GM23248 (cell line): ENCODE measurements around the gene COL21A1. TPM values are rescaled to one million over a fixed set of nuclear protein-coding genes. Genes with fewer than 3 reads are reported as not detected.
"Not testable (repeated sequence)": the region's sequence is repeated elsewhere in the genome, so short reads cannot be mapped to it uniquely, and the experiment has no call there.

Experiments
- DNase-seq: peaks from one replicate; pipeline ENCODE4 v3.0.0-alpha.2; 2015
- H2AFZ ChIP-seq: fragments of 200-600 bp; sonication (generic); 2 replicates; pipeline ENCODE4 v1.6.1; 2016; ENCODE audit warnings: antibody characterized with exemption
- H3F3A ChIP-seq: fragments of 200-600 bp; sonication (generic); 2 replicates; pipeline ENCODE4 v1.6.1; 2016; ENCODE audit warnings: mild to moderate bottlenecking, antibody characterized with exemption, mixed run types; ENCODE audit not compliant: insufficient read depth
- H3K27ac ChIP-seq: fragments of 200-600 bp; sonication (generic); 2 replicates; pipeline ENCODE4 v1.5.1; 2016; ENCODE audit warnings: mild to moderate bottlenecking
- H3K27me3 ChIP-seq: fragments of 200-600 bp; sonication (generic); replicated peaks from 2 replicates; pipeline ENCODE4 v1.6.1; 2016; ENCODE audit warnings: mild to moderate bottlenecking; ENCODE audit not compliant: insufficient read depth
- H3K36me3 ChIP-seq: fragments of 200-600 bp; sonication (generic); 2 replicates; pipeline ENCODE4 v1.6.1; 2016; ENCODE audit warnings: low read depth, mild to moderate bottlenecking
- H3K4me1 ChIP-seq: fragments of 200-600 bp; sonication (generic); 2 replicates; pipeline ENCODE4 v1.6.1; 2016; ENCODE audit warnings: mild to moderate bottlenecking; ENCODE audit not compliant: insufficient read depth
- H3K4me2 ChIP-seq: fragments of 200-600 bp; sonication (generic); one replicate; pipeline ENCODE4 v1.6.1; 2016; ENCODE audit warnings: mild to moderate bottlenecking; ENCODE audit not compliant: unreplicated experiment
- H3K4me3 ChIP-seq: fragments of 200-600 bp; sonication (generic); 2 replicates; pipeline ENCODE4 v1.5.1; 2016; ENCODE audit warnings: mild to moderate bottlenecking
- H3K79me2 ChIP-seq: fragments of 200-600 bp; sonication (generic); 2 replicates; pipeline ENCODE4 v1.6.1; 2016; ENCODE audit warnings: mild to moderate bottlenecking; ENCODE audit not compliant: insufficient read depth
- H3K9ac ChIP-seq: fragments of 200-600 bp; sonication (generic); 2 replicates; pipeline ENCODE4 v1.6.1; 2016; ENCODE audit warnings: mild to moderate bottlenecking
- H3K9me2 ChIP-seq: fragments of 200-600 bp; sonication (generic); 2 replicates; pipeline ENCODE4 v1.6.1; 2016; ENCODE audit warnings: mixed run types, mild to moderate bottlenecking, moderate library complexity; ENCODE audit not compliant: insufficient read depth
- H3K9me3 ChIP-seq: fragments of 200-600 bp; sonication (generic); one replicate; pipeline ENCODE4 v1.6.1; 2017; ENCODE audit warnings: low read depth
- H4K20me1 ChIP-seq: fragments of 200-600 bp; sonication (generic); 2 replicates; pipeline ENCODE4 v1.6.0; 2016; ENCODE audit not compliant: insufficient read depth
- EZH2 ChIP-seq: fragments of 200-600 bp; sonication (generic); IDR thresholded peaks from 2 replicates; pipeline ENCODE4 v1.6.1; 2018; ENCODE audit warnings: antibody characterized with exemption, mild to moderate bottlenecking; ENCODE audit not compliant: insufficient read depth, poor library complexity, severe bottlenecking
- EZH2phosphoT487 ChIP-seq: fragments of 200-600 bp; sonication (generic); IDR thresholded peaks from 2 replicates; pipeline ENCODE4 v1.6.1; 2018; ENCODE audit warnings: antibody characterized with exemption, moderate library complexity, mild to moderate bottlenecking, low read depth; ENCODE audit not compliant: insufficient read depth
- WGBS, 2 experiments: methylation state at CpG; one replicate each; pipeline ENCODE4 v1.1.6; 2015 to 2017; ENCODE audit warnings: low lambda C conversion rate in 2 of 2, low coverage in 1 of 2; ENCODE audit errors: missing lambda C conversion rate in 2 of 2; 5-methylcytosine and 5-hydroxymethylcytosine counted together
- in situ Hi-C: fragments of 300-500 bp; cut with MboI; formaldehyde crosslinking; loops from 2 replicates; pipeline ENCODE4 v1.15.0; 2020
- polyA plus RNA-seq: library from polyadenylated mRNA; unstranded; fragments of >200 nt; fragmentation: Nextera tagmentation; extraction: Ambion mirVana; gene quantifications from 2 replicates; pipeline ENCODE4 v1.2.1, GENCODE V29; 2016
- total RNA-seq: library from RNA; depleted of rRNA; stranded (reverse); fragments of >200 nt; shearing (Covaris generic); gene quantifications from 2 replicates; pipeline ENCODE4 v1.2.3, GENCODE V29; 2014

COL21A1 gene
- total and polyA plus RNA-seq, 2 experiments from 2014 or later, result 0.11 TPM; not detected in 1

DNA sequence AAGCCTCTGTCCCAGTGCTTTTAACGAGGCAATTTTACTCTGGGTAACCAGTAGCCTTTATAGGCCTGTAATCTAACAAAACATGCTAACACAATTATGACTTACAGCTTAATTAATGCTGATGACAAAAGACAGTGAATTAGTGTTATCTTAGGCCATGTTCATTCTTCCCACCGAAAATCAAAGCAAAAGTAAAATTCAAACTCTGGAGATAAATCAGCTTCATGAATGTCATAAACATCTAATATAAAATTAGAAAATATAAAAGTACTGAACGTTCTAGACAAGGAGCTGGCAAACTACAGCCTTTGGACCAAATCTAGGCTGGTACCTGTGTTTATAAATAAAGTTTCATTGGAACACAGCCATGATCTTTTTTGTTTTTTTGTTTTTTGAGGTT lies 18.6 kb upstream of the COL21A1 start:
- no peaks in the 10 kb centered on the region for H3K9me3 ChIP-seq
- H3F3A ChIP-seq, result no peaks in the 10 kb centered on the region
- no peak overlapping the region for H3K27ac ChIP-seq
- no peak overlapping the region for H3K4me3 ChIP-seq
- no peaks in the 10 kb centered on the region for H3K79me2 ChIP-seq
- H4K20me1 ChIP-seq, result no peaks in the 10 kb centered on the region
- WGBS, 2 experiments, result 23 to 26% methylated on average over 3 of the region's 3 CpGs
- no peak for TF ChIP-seq EZH2phosphoT487
- no peak for TF ChIP-seq EZH2
- no peak overlapping the region for H2AFZ ChIP-seq
- DNase-seq, result no peak
- no peaks in the 10 kb centered on the region for H3K36me3 ChIP-seq
- H3K4me2 ChIP-seq, result no peak overlapping the region
- H3K4me1 ChIP-seq, result no peaks in the 10 kb centered on the region
- peaks cover 5% of the 10 kb centered on the region; the same call in 1 of the 2 replicates for H3K27me3 ChIP-seq
- in situ Hi-C loops, result no loop called here
- H3K9me2 ChIP-seq, result no peaks in the 10 kb centered on the region
- no peak overlapping the region for H3K9ac ChIP-seq

DNA sequence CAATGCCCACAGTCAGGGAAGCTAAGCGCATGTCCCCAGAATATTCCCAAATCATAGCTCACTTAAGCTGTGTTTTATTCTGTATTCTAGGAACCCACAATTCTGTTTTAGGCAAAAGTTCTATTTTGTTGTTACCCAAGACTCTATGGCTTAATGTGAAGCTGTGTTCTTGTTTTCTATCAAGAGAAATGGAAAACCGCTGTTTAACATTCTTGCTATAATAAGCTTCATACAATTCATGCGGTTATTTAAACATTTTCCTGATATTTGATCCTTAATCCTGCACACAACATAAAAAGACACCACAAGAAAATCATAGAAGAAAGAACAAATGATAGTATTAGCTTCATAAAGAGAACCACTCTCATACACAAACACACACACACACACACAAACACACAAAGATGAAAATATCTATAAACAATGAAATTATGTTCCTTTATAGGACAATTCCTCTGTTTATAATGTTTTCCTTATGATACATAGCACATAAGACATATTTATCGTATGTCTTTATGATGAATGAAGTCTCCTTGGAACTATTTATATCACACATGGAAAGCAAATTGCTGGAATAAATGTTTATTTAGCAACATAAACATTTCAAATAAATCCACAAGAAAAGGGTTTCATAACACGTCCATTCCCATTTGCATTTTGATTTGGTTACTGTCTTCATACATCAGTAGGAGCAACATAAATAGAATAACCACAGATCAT lies 16.4 kb upstream of the COL21A1 start:
- Histone ChIP-seq H3K27ac (no peak overlapping the region), H3K4me2 (no peak overlapping the region), H3K79me2 (no peaks in the 10 kb centered on the region), H3K9ac (no peak overlapping the region), H3F3A (no peaks in the 10 kb centered on the region), H3K27me3 (peaks cover 5% of the 10 kb centered on the region; the same call in 1 of the 2 replicates), H4K20me1 (no peaks in the 10 kb centered on the region), H2AFZ (no peak overlapping the region), H3K9me2 (no peaks in the 10 kb centered on the region), H3K4me3 (no peak overlapping the region), H3K36me3 (no peaks in the 10 kb centered on the region), H3K4me1 (no peaks in the 10 kb centered on the region), H3K9me3 (no peaks in the 10 kb centered on the region)
- WGBS, 2 experiments, result 39 to 45% methylated on average over 5 of the region's 5 CpGs
- no peak for TF ChIP-seq EZH2
- no peak for TF ChIP-seq EZH2phosphoT487
- no peak for DNase-seq
- in situ Hi-C loops, result no loop called here

DNA sequence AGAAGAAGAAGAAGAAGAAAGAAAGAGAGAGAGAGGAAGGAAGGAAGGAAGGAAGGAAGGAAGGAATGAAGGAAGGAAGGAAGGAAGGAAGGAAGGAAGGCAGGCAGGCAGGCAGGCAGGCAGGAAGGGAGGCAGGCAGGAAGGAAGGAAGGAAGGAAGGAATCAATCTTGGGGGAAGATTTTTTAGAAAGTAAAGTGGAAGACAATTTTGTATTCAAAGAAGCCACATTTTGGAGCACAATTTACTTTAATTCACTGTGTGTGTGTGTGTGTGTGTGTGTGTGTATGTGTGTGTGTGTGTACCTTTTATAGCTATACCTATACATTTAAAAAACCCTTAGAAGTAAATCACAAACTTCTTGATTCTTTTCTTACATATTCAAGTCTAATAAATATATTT lies 13.2 kb upstream of the COL21A1 start:
- H3K27me3 ChIP-seq, DNase-seq, H3K36me3 ChIP-seq, H4K20me1 ChIP-seq, H3K4me1 ChIP-seq, H3K27ac ChIP-seq, H3F3A ChIP-seq, H2AFZ ChIP-seq, in situ Hi-C loops, H3K4me3 ChIP-seq, H3K4me2 ChIP-seq, H3K9ac ChIP-seq, H3K9me3 ChIP-seq, H3K9me2 ChIP-seq, H3K79me2 ChIP-seq: not testable (repeated sequence)

DNA sequence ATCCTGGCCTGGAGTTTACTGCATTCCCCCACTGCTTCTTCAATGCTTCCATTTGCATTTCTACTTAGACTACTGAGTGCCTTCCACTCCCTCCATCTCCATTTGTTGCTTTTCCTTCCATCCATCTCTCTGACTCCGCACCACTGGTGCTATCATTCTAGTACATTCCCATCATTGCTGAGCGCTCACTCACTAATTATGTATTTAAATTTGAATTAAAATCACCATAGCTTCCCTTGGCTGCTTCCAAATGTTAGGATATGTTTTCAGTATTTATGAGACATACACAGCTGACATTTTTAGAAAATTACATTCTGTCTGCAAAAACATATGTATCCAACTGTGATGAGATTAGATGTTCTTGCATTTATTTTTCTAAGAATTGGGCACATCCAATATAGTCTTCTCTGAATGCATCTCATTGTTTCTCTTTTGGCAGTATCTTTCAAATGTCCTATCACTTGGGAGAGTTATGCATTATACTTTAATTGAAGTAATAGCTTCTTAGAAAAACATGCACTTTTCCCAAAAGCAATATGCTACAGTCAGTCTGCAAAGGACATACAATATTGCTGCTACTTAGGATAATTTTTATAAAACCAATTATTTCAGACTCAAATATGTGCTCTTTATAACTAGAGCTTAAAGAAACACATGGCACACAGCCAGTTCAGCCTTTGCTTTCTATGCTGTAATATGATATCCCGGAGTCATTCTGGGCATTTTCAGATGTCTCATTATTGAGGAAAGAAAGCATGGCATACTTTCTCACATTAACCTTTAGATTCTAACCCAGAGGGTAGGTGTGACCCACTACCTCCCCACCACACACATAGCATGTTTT lies 12.1 kb upstream of the COL21A1 start:
- Histone ChIP-seq H3K9me3 (no peaks in the 10 kb centered on the region), H3K9me2 (no peaks in the 10 kb centered on the region), H2AFZ (no peak overlapping the region), H3K9ac (no peak overlapping the region), H3K27me3 (peaks cover 5% of the 10 kb centered on the region; the same call in 1 of the 2 replicates), H4K20me1 (no peaks in the 10 kb centered on the region), H3F3A (no peaks in the 10 kb centered on the region), H3K4me3 (no peak overlapping the region), H3K36me3 (no peaks in the 10 kb centered on the region), H3K4me2 (no peak overlapping the region), H3K27ac (no peak overlapping the region), H3K4me1 (no peaks in the 10 kb centered on the region), H3K79me2 (no peaks in the 10 kb centered on the region)
- 68 to 70% methylated on average over 3 of the region's 3 CpGs for WGBS, 2 experiments
- in situ Hi-C loops, result no loop called here
- peak; percentile 56 for DNase-seq
- TF ChIP-seq EZH2, result no peak
- TF ChIP-seq EZH2phosphoT487, result no peak
